Rectal smooth muscle tissue (tissue), 1 donor: Measurements from ENCODE around the gene ZNF182.
"Not testable (repeated sequence)": the region's sequence is repeated elsewhere in the genome, so short reads cannot be mapped to it uniquely, and the experiment has no call there.

Experiments
- H3K27ac ChIP-seq: one replicate; pipeline ENCODE4 v1.7.0; 2013; ENCODE audit warnings: low read depth, low read length, inconsistent platforms
- H3K27me3 ChIP-seq: one replicate; pipeline ENCODE4 v1.7.0; 2013; ENCODE audit warnings: low read length; ENCODE audit not compliant: control insufficient read depth, insufficient read depth
- H3K36me3 ChIP-seq: one replicate; pipeline ENCODE4 v1.7.0; 2013; ENCODE audit warnings: low read length; ENCODE audit not compliant: control insufficient read depth, insufficient read depth
- H3K4me1 ChIP-seq: one replicate; pipeline ENCODE4 v1.7.0; 2013; ENCODE audit warnings: low read length; ENCODE audit not compliant: control insufficient read depth, insufficient read depth
- H3K4me3 ChIP-seq: one replicate; pipeline ENCODE4 v1.7.0; 2013; ENCODE audit warnings: low read length
- H3K9ac ChIP-seq: one replicate; pipeline ENCODE4 v1.7.0; 2013; ENCODE audit warnings: low read length

Gene ZNF182

GRCh38 chrX:48003758-48004457, at the start of gene ZNF182:
TSS of gene ZNF182 (minus strand) at chrX:48003989. CDS start at chrX:48002609, 1,380 bp downstream.
- H3K27me3 ChIP-seq: no peaks in the 10 kb centered on the region
- peak within 1 kb of the TSS; percentile 69 for H3K27ac ChIP-seq
- H3K9ac ChIP-seq: peak within 1 kb of the TSS; percentile 81
- no peaks in the 10 kb centered on the region for H3K4me1 ChIP-seq
- peak within 1 kb of the TSS; percentile 75 for H3K4me3 ChIP-seq
- H3K36me3 ChIP-seq: no peaks in the 10 kb centered on the region

DNA sequence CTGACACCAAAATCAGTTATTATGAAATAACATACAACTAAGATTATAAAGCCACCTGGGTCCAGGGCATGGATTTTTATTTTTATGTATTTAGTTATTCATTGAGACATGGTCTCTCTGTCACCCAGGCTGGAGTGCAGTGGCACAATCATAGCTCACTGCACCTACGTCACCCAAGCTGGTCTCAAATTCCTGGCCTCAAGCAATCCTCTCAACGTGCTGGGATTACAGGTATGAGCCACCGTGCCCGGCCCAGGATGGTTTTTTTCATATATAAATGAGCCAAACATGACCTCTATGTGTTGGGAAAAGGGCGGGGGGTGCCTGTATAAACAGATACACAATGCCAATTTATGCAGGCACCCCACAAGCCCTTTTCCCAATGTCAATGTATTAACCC, 43.1 kb upstream of the ZNF182 start:
- no peak overlapping the region for H3K9ac ChIP-seq
- no peaks in the 10 kb centered on the region for H3K36me3 ChIP-seq
- no peaks in the 10 kb centered on the region for H3K27me3 ChIP-seq
- no peaks in the 10 kb centered on the region for H3K4me1 ChIP-seq
- H3K4me3 ChIP-seq: no peak overlapping the region
- H3K27ac ChIP-seq: no peak overlapping the region

- H3K9ac ChIP-seq: no peak overlapping the region
- H3K27me3 ChIP-seq: no peaks in the 10 kb centered on the region
- no peaks in the 10 kb centered on the region for H3K36me3 ChIP-seq
- no peaks in the 10 kb centered on the region for H3K4me1 ChIP-seq
- no peak overlapping the region for H3K27ac ChIP-seq
- H3K4me3 ChIP-seq: no peak overlapping the region
Measured at GRCh38 chrX:48045410-48046311, 41.9 kb upstream of the ZNF182 start.

DNA sequence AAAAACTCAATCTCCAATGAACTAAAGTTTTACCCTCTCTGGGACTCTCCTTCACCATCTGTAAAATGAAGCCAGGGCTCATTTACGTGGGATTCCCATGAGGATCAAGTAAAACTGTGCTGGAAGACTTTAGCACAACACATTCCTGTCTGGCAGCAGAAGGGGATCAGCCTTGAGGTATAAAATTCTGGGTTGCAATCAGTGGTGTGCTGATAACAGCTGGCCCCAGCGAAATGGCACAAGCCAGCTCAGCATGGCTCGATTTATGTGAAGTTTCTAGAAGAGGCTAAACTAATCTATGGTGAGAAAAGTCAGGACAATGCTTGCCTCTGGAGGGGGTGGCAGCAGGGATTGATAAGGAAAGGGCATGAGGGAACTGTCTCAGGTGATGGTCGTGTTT, 39.3 kb upstream of the ZNF182 start:
- Histone ChIP-seq H3K36me3 (no peaks in the 10 kb centered on the region), H3K9ac (no peak overlapping the region), H3K4me1 (no peaks in the 10 kb centered on the region), H3K27me3 (no peaks in the 10 kb centered on the region), H3K4me3 (no peak overlapping the region), H3K27ac (no peak overlapping the region)

DNA sequence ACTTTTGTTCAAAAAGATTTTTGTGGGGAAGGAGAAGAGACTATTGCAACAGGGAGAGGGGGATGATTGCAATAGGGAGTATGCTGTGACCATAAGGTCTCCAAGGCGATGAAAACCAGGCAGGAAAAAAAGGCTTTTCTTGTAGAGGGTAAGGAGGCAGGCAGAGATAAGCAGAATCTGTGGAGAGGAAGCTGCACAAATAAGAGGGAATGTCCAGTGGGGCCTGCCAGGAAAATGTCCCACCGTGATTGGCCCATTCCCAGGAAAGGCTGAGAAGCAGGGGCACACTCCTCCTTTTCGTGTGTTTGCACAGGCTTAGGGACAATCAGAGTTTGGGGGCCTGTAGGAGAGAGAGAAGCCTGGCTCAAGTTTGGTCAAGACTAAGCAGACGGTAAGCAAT, 32.1 kb upstream of the ZNF182 start:
- Histone ChIP-seq H3K36me3 (no peaks in the 10 kb centered on the region), H3K27me3 (no peaks in the 10 kb centered on the region), H3K4me3 (no peak overlapping the region), H3K4me1 (no peaks in the 10 kb centered on the region), H3K27ac (no peak overlapping the region), H3K9ac (no peak overlapping the region)

GRCh38 chrX:48030641-48031173, 26.9 kb upstream of the ZNF182 start:
- H3K9ac ChIP-seq, H3K27me3 ChIP-seq, H3K36me3 ChIP-seq, H3K4me1 ChIP-seq, H3K27ac ChIP-seq, H3K4me3 ChIP-seq: not testable (repeated sequence)

GRCh38 chrX:48030237-48030636, 26.4 kb upstream of the ZNF182 start:
- Histone ChIP-seq H3K9ac (no peak overlapping the region), H3K27ac (no peak overlapping the region), H3K27me3 (no peaks in the 10 kb centered on the region), H3K4me3 (no peak overlapping the region), H3K4me1 (peaks cover 2% of the 10 kb centered on the region), H3K36me3 (no peaks in the 10 kb centered on the region)

DNA sequence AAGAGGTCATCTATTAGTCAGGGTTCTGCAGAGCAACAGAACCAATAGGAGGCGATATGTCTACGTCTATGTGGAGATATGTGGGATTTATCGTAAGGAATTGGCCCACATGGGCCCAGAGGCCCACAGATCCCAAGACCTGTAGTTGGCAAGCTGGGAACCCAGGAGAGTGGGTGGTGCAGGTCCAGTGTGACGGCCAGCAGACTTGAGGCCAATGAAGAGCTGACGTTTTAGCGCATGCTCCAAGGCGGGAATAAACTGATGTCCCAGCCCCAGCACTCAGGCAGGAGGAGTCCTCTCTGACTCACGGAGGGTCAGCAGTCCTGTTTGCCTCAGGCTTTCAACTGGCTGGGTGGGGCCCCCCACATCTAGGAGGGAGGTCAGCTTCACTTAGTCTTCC, 24.3 kb upstream of the ZNF182 start:
- Histone ChIP-seq H3K27ac (no peak overlapping the region), H3K27me3 (no peaks in the 10 kb centered on the region), H3K4me1 (peaks cover 2% of the 10 kb centered on the region), H3K36me3 (no peaks in the 10 kb centered on the region), H3K4me3 (no peak overlapping the region), H3K9ac (no peak overlapping the region)

DNA sequence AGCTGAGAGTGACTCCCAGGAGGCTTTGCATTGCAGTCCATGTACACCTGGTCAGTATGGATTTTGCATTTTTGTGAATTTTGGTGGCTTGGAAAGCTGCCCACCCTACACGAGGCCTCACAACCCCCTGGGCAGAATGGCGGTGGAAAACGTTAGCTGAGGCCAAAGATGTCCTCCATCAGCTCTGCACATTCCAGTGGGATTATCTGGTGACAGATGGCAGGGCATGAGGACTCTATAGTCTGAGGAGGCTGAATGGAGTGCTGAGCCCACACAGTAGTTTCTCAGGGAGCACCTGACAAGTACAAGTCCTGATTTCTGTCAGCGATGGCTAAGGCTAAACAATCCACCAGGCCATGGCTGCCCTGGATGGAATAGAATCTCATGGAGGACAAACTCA, 23.8 kb upstream of the ZNF182 start:
- not testable (repeated sequence) for H3K4me1 ChIP-seq, H3K4me3 ChIP-seq, H3K27me3 ChIP-seq, H3K27ac ChIP-seq, H3K9ac ChIP-seq, H3K36me3 ChIP-seq

DNA sequence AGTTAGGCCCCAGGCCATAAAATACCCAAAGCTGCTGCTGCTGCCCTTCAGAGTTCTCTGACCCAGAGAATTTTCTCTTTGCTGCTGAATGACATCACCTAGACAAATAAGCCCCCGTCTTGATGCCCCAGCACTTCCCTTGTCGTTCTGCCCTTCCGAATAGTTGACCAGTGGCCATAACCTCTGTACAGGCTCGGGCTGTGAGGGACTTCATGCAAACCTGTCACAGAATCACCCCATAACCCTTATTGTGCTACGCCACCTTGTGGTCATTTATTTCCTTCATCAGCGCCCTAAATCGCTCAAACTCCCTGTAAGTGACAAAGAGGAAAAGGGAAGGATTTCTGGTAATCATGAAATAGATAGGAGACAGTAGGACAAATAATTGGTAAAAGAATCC, 21.8 kb upstream of the ZNF182 start:
- Histone ChIP-seq H3K4me1 (peaks cover 2% of the 10 kb centered on the region), H3K4me3 (no peak overlapping the region), H3K9ac (no peak overlapping the region), H3K27me3 (no peaks in the 10 kb centered on the region), H3K36me3 (no peaks in the 10 kb centered on the region), H3K27ac (no peak overlapping the region)

DNA sequence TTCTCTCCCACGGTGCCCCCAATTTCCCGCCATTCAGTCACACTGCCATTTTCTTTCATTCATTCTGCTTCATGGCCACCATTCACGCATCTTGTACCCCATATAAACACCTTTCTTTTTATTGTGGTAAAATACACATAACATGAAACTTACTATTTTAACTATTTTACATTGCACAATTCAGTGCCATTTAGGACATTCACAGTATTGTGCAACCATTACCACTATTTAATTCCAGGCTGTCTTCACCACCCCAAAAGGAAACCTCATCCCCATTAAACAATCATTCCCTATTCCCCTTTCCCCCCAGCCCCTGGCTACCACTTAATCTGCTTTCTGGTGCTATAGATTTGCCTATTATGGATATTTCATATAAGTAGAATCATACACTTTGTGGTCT, 18.9 kb upstream of the ZNF182 start:
- Histone ChIP-seq H3K27me3 (no peaks in the 10 kb centered on the region), H3K4me3 (no peak overlapping the region), H3K4me1 (peaks cover 2% of the 10 kb centered on the region), H3K9ac (no peak overlapping the region), H3K27ac (no peak overlapping the region), H3K36me3 (no peaks in the 10 kb centered on the region)

- Histone ChIP-seq H3K4me1 (peaks cover 2% of the 10 kb centered on the region), H3K27me3 (no peaks in the 10 kb centered on the region), H3K4me3 (no peak overlapping the region), H3K27ac (no peak overlapping the region), H3K36me3 (no peaks in the 10 kb centered on the region), H3K9ac (no peak overlapping the region)
Measured at GRCh38 chrX:48022100-48022499, 18.3 kb upstream of the ZNF182 start.
